HEK293T (cell line): Measurements from ENCODE around the gene VWA3B.

Experiments used
- SP1 ChIP-seq: fragments of 450-650 bp; IDR thresholded peaks from 2 replicates; pipeline ENCODE4 v1.6.1; 2017
- ZNF384 ChIP-seq: fragments of 450-650 bp; IDR thresholded peaks from 2 replicates; pipeline ENCODE4 v1.6.1; 2016

GRCh38 chr2:98040331-98040939, 46.5 kb upstream of the VWA3B start:
- TF ChIP-seq SP1 (no peak), ZNF384 (no peak)
